Measurements from ENCODE around the gene LCP1. TPM values are rescaled to one million over a fixed set of nuclear protein-coding genes. Genes with fewer than 3 reads are reported as not detected.

Gene LCP1
- total RNA-seq, 2 experiments from 2014 or later: 266 to 276 TPM

DNA sequence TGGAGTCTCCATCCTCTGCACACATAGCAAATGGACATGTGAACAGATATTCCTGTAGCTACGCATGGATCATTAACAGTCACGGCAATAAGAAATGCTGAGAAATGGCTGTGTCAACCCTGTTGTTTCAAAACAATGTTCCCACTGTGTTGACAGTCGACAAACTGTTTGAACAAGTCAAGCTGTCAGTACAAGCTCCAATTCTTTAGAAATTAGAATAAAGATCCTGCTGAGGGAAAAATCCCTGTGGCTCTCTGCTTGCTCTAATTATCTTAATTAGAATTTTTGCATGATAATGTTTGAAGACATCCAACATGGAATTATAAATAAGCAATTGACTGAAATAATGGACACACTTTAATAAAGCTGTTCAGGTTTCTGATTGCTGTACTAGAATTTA, 39.2 kb downstream of the LCP1 start:
- Histone ChIP-seq H3K4me1 (ENCODE audit: insufficient read depth, low read length) (no peaks in the 10 kb centered on the region), H3K27ac (ENCODE audit: low read depth in 1 of 2, low read length in 2 of 2) (no peak overlapping the region), H3K27me3 (ENCODE audit: control insufficient read depth in 1 of 2, insufficient read depth in 2 of 2, low read length in 2 of 2) (no peaks in the 10 kb centered on the region), H3K4me3 (ENCODE audit: low read length) (no peak overlapping the region), H3K9me3 (ENCODE audit: control insufficient read depth in 1 of 2, insufficient read depth in 1 of 2, low read length in 2 of 2) (no peaks in the 10 kb centered on the region), H3K36me3 (ENCODE audit: insufficient read depth, low read length) (peaks cover 96% of the 10 kb centered on the region)
- CTCF ChIA-PET: interaction anchor here (1.1 to 1.5 kb wide), 3 partner anchors 8 to 31 kb away, joined by 3 to 7 read pairs (median 3); no protein-coding TSS in a partner anchor
- Mint-ChIP-seq H3K9me3 (no peaks in the 10 kb centered on the region), H3K36me3 (ENCODE audit: low read depth) (peaks cover 95% of the 10 kb centered on the region), H3K27me3 (no peaks in the 10 kb centered on the region), H3K27ac (peak overlapping the region; percentile 86), H3K4me1 (ENCODE audit: low read depth) (peaks cover 9% of the 10 kb centered on the region), H3K4me3 (no peak overlapping the region)
- DNase-seq (no peak), ATAC-seq (ENCODE audit: poor library complexity) (no peak)
- POLR2A ChIA-PET: interaction anchor here (1.5 kb wide), 1 partner anchor 9 kb away, joined by 5 read pairs; no protein-coding TSS in a partner anchor
- TF ChIP-seq, protein P1, sequence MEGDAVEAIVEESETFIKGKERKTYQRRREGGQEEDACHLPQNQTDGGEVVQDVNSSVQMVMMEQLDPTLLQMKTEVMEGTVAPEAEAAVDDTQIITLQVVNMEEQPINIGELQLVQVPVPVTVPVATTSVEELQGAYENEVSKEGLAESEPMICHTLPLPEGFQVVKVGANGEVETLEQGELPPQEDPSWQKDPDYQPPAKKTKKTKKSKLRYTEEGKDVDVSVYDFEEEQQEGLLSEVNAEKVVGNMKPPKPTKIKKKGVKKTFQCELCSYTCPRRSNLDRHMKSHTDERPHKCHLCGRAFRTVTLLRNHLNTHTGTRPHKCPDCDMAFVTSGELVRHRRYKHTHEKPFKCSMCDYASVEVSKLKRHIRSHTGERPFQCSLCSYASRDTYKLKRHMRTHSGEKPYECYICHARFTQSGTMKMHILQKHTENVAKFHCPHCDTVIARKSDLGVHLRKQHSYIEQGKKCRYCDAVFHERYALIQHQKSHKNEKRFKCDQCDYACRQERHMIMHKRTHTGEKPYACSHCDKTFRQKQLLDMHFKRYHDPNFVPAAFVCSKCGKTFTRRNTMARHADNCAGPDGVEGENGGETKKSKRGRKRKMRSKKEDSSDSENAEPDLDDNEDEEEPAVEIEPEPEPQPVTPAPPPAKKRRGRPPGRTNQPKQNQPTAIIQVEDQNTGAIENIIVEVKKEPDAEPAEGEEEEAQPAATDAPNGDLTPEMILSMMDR (IDR thresholded peaks at IDR 0.05): no peak
- intact Hi-C loops (cut with DNase I, micrococcal nuclease): no loop called here

DNA sequence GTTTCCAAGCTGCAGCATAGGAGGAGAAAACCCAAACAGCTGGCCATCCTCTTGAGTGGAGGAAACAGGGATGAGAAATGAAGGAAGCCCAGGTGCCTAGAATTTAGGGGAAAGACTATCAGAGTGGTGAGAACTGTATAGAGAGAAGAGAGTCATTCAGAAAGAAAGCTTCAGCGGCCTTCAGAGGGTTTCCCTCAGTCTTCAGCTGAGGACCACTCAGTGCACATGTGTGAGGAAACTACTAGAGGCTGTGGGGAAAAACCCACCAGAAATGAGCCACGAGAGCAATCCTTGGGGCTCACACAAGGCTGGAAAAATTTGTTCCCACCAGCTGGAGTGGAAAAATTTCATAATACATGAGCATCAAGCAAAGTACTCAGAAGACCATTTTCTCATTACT, 41.9 kb downstream of the LCP1 start:
- H3K27ac Mint-ChIP-seq: peak overlapping the region; percentile 86
- no peaks in the 10 kb centered on the region for H3K27me3 Mint-ChIP-seq
- no peaks in the 10 kb centered on the region for H3K9me3 Mint-ChIP-seq
- H3K27me3 ChIP-seq (ENCODE audit: control insufficient read depth in 1 of 2, insufficient read depth in 2 of 2, low read length in 2 of 2): no peaks in the 10 kb centered on the region
- H3K27ac ChIP-seq (ENCODE audit: low read depth in 1 of 2, low read length in 2 of 2): peak overlapping the region; percentile 18 to 33
- no peaks in the 10 kb centered on the region for H3K4me1 ChIP-seq (ENCODE audit: insufficient read depth, low read length)
- TF ChIP-seq, protein P1 (IDR thresholded peaks at IDR 0.05): no peak
- H3K4me3 Mint-ChIP-seq: no peak overlapping the region
- ChIA-PET POLR2A (interaction anchor here (0.8 to 2.0 kb wide), 4 partner anchors 14 to 47 kb away, joined by 3 to 7 read pairs (median 3); no protein-coding TSS in a partner anchor), CTCF (interaction anchor here (1.6 to 3.4 kb wide), 2 partner anchors 14 to 20 kb away, joined by 7 to 12 read pairs; no protein-coding TSS in a partner anchor)
- H3K36me3 ChIP-seq (ENCODE audit: insufficient read depth, low read length): peaks cover 98% of the 10 kb centered on the region
- no peak for ATAC-seq (ENCODE audit: poor library complexity)
- no peak for DNase-seq
- H3K36me3 Mint-ChIP-seq (ENCODE audit: low read depth): peaks cover 98% of the 10 kb centered on the region
- peaks cover 22% of the 10 kb centered on the region for H3K4me1 Mint-ChIP-seq (ENCODE audit: low read depth)
- no peak overlapping the region for H3K4me3 ChIP-seq (ENCODE audit: low read length)
- H3K9me3 ChIP-seq (ENCODE audit: control insufficient read depth in 1 of 2, insufficient read depth in 1 of 2, low read length in 2 of 2): no peaks in the 10 kb centered on the region
- intact Hi-C loops (cut with DNase I, micrococcal nuclease): no loop called here

DNA sequence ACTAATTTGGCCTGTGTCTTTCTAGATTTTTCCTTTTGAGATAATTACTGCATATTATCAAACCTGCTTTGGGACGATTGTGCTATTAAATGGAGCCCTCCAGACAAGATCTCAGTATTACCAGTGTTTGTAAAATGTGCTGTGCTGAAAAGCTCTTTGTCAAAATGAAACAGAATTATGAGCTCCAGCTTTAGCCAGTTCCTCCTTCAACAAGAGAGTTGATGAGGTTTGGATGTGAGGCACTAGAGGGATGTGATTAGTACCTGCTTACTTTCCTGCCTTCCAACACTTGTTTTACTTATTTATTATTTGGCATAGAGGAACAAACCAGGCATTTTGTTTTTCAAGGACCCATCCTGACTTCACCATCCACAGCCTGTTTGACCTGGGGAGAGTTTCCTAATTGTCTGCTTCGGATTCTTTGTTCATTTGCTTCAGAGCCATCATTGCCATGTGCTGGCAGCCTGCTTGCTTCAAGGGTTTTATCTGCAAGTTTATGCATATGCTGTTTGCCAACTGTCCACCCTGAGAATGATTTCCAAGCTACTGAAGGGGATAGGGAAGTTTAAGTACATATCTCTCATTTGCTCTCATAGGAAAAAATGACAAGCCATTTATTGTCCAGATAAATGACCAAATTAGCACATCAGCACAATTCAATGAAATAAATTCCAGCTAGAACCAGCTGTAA, 44.2 kb downstream of the LCP1 start:
- intact Hi-C loops (cut with DNase I, micrococcal nuclease): no loop called here
- Mint-ChIP-seq H3K27ac (peak overlapping the region; percentile 63), H3K27me3 (no peaks in the 10 kb centered on the region), H3K9me3 (no peaks in the 10 kb centered on the region), H3K4me1 (ENCODE audit: low read depth) (peaks cover 22% of the 10 kb centered on the region), H3K36me3 (ENCODE audit: low read depth) (peaks cover 97% of the 10 kb centered on the region), H3K4me3 (no peak overlapping the region)
- H3K27me3 ChIP-seq (ENCODE audit: control insufficient read depth in 1 of 2, insufficient read depth in 2 of 2, low read length in 2 of 2): no peaks in the 10 kb centered on the region
- TF ChIP-seq, protein P1 (IDR thresholded peaks at IDR 0.05): no peak
- ChIA-PET CTCF (interaction anchor here (3.4 kb wide), 1 partner anchor 12 kb away, joined by 12 read pairs; no protein-coding TSS in a partner anchor), POLR2A (no interaction called here)
- H3K4me1 ChIP-seq (ENCODE audit: insufficient read depth, low read length): no peaks in the 10 kb centered on the region
- H3K9me3 ChIP-seq (ENCODE audit: control insufficient read depth in 1 of 2, insufficient read depth in 1 of 2, low read length in 2 of 2): no peaks in the 10 kb centered on the region
- H3K36me3 ChIP-seq (ENCODE audit: insufficient read depth, low read length): peaks cover 98% of the 10 kb centered on the region
- no peak overlapping the region for H3K27ac ChIP-seq (ENCODE audit: low read depth in 1 of 2, low read length in 2 of 2)
- DNase-seq (no peak), ATAC-seq (ENCODE audit: poor library complexity) (no peak)
- no peak overlapping the region for H3K4me3 ChIP-seq (ENCODE audit: low read length)

Data from CD4-positive, alpha-beta T cell (primary cell).